HCT116 (cell line): ENCODE measurements around the gene SGSH. TPM values are rescaled to one million over a fixed set of nuclear protein-coding genes. Genes with fewer than 3 reads are reported as not detected.

Experiments
- ATAC-seq: fragments of 200-7000 bp; cut with Tn5 transposase; 2 replicates; pipeline ENCODE4 v1.9.1; 2020; ENCODE audit warnings: mild to moderate bottlenecking, moderate library complexity
- BruUV-seq: library from RNA; stranded (reverse); fragments of 400-500 nt; replicated peaks from 2 replicates; lab custom pipeline; 2021; lab: Mats Ljungman, UMichigan
- CTCF ChIA-PET: fragments of 300-600 bp; sonication (Branson Sonifier 250); formaldehyde crosslinking; loops from one replicate; lab custom pipeline; 2021; ENCODE audit warnings: antibody characterized with exemption; lab: Charles Lee
- POLR2A ChIA-PET: fragments of 300-600, 350-600 bp; sonication (Branson Sonifier 250); formaldehyde crosslinking; loops from one replicate; lab custom pipeline; 2021; ENCODE audit warnings: antibody characterized with exemption; lab: Charles Lee
- RAD21 ChIA-PET, 2 experiments: fragments of 300-600 bp; sonication (Branson Sonifier 250); formaldehyde crosslinking; loops; one replicate each; lab custom pipeline; 2023; ENCODE audit warnings: low total read pairs in 2 of 2; ENCODE audit not compliant: uncharacterized antibody in 2 of 2, unreplicated experiment in 2 of 2, low non-redundant PET in 1 of 2; lab: Charles Lee
- DNase-seq: peaks from one replicate; pipeline ENCODE4 v3.0.0-alpha.2; 2010; ENCODE audit warnings: low read depth, low spot score
- H2AFZ ChIP-seq: fragments of 200-600 bp; shearing (Covaris generic), sonication (generic); 2 replicates; pipeline ENCODE4 v1.6.1; 2017; ENCODE audit warnings: low read depth, mixed run types, mixed read lengths, antibody characterized with exemption, low read length; ENCODE audit not compliant: poor library complexity, severe bottlenecking
- H3K27ac ChIP-seq: 2 replicates; pipeline ENCODE4 v1.5.1; 2012; ENCODE audit warnings: low read depth, low read length
- H3K27me3 ChIP-seq: fragments of 200-600 bp; sonication (generic); 2 replicates; pipeline ENCODE4 v1.6.1; 2016; ENCODE audit warnings: mixed run types, low read length, mixed read lengths; ENCODE audit not compliant: insufficient read depth
- H3K36me3 ChIP-seq, 2 experiments: fragments of 200-500 bp in 1 of 2; fragments of 200-600 bp in 1 of 2; sonication (Bioruptor generic) in 1 of 2; sonication (generic) in 1 of 2; 2 replicates each; pipeline versions ENCODE4 v1.5.1 to v1.6.1; 2014 to 2016; ENCODE audit warnings: low read length in 2 of 2, inconsistent platforms in 1 of 2, mixed read lengths in 1 of 2, mixed run types in 1 of 2; ENCODE audit not compliant: insufficient read depth in 2 of 2, control insufficient read depth in 1 of 2
- H3K4me1 ChIP-seq, 2 experiments: fragments of 200-600 bp in 1 of 2; sonication (generic) in 1 of 2; 2 replicates each; pipeline versions ENCODE4 v1.5.1 to v1.6.1; 2012 to 2017; ENCODE audit warnings: low read length in 2 of 2, inconsistent platforms in 1 of 2, mild to moderate bottlenecking in 1 of 2, mixed read lengths in 1 of 2, mixed run types in 1 of 2, moderate library complexity in 1 of 2; ENCODE audit not compliant: insufficient read depth in 2 of 2, control insufficient read depth in 1 of 2
- H3K4me2 ChIP-seq: fragments of 200-600 bp; sonication (generic); 2 replicates; pipeline ENCODE4 v1.6.1; 2017; ENCODE audit warnings: mixed run types, low read length, mixed read lengths
- H3K4me3 ChIP-seq, 2 experiments: fragments of 200-600 bp in 1 of 2; sonication (generic) in 1 of 2; replicated peaks in 1 of 2; 2 replicates each; pipeline ENCODE4 v1.5.1; 2011 to 2016; ENCODE audit warnings: low read length in 2 of 2, control low read depth in 1 of 2, low read depth in 1 of 2, mild to moderate bottlenecking in 1 of 2, mixed read lengths in 1 of 2, mixed run types in 1 of 2
- H3K79me2 ChIP-seq: fragments of 200-600 bp; sonication (generic); 2 replicates; pipeline ENCODE4 v1.6.1; 2017; ENCODE audit warnings: mild to moderate bottlenecking, mixed run types, low read length, moderate library complexity, mixed read lengths; ENCODE audit not compliant: insufficient read depth
- H3K9ac ChIP-seq: fragments of 200-600 bp; sonication (generic); 2 replicates; pipeline ENCODE4 v1.6.1; 2016; ENCODE audit warnings: low read length, mixed read lengths
- H3K9me2 ChIP-seq: fragments of 200-600 bp; sonication (generic), shearing (Covaris generic); 2 replicates; pipeline ENCODE4 v1.6.1; 2017; ENCODE audit warnings: mixed run types, mild to moderate bottlenecking, moderate library complexity; ENCODE audit not compliant: insufficient read depth
- H3K9me3 ChIP-seq, 2 experiments: fragments of 200-500 bp in 1 of 2; fragments of 200-600 bp in 1 of 2; sonication (Bioruptor generic) in 1 of 2; sonication (generic) in 1 of 2; 2 replicates each; pipeline ENCODE4 v1.6.1; 2014 to 2017; ENCODE audit warnings: low read length in 2 of 2, mixed read lengths in 2 of 2, inconsistent platforms in 1 of 2, low read depth in 1 of 2, mild to moderate bottlenecking in 1 of 2, mixed run types in 1 of 2, moderate library complexity in 1 of 2; ENCODE audit not compliant: control insufficient read depth in 1 of 2, insufficient read depth in 1 of 2
- H4K20me1 ChIP-seq: fragments of 200-600 bp; sonication (generic), shearing (Covaris generic); 2 replicates; pipeline ENCODE4 v1.6.1; 2017; ENCODE audit warnings: mixed run types, mild to moderate bottlenecking, moderate library complexity; ENCODE audit not compliant: insufficient read depth
- CBX3 ChIP-seq: IDR thresholded peaks from 2 replicates; pipeline ENCODE4 v1.6.1; 2012; ENCODE audit warnings: low read depth
- CEBPB ChIP-seq: IDR thresholded peaks from 2 replicates; pipeline ENCODE4 v1.6.1; 2012; ENCODE audit warnings: low read depth
- EGR1 ChIP-seq: IDR thresholded peaks from 2 replicates; pipeline ENCODE4 v1.6.1; 2012; ENCODE audit warnings: low read depth
- ELF1 ChIP-seq: IDR thresholded peaks from 2 replicates; pipeline ENCODE4 v1.6.1; 2012; ENCODE audit warnings: low read depth, borderline replicate concordance
- EZH2 ChIP-seq: fragments of 200-600 bp; sonication (generic); IDR thresholded peaks from 2 replicates; pipeline ENCODE4 v1.6.1; 2017; ENCODE audit warnings: antibody characterized with exemption, mixed run types
- EZH2phosphoT487 ChIP-seq: fragments of 200-600 bp; IDR thresholded peaks from 2 replicates; pipeline ENCODE4 v1.6.1; 2018; ENCODE audit warnings: antibody characterized with exemption, borderline replicate concordance
- FOSL1 ChIP-seq: IDR thresholded peaks from 2 replicates; pipeline ENCODE4 v1.6.1; 2012; ENCODE audit warnings: low read depth
- JUND ChIP-seq: IDR thresholded peaks from 2 replicates; pipeline ENCODE4 v1.6.1; 2012
- POLR2A ChIP-seq: IDR thresholded peaks from 2 replicates; pipeline ENCODE4 v1.7.0; 2011; ENCODE audit warnings: borderline replicate concordance; ENCODE audit not compliant: insufficient read depth, insufficient read length; ENCODE audit errors: extremely low read depth
- POLR2AphosphoS5 ChIP-seq: IDR thresholded peaks from 2 replicates; pipeline ENCODE4 v1.6.1; 2011; ENCODE audit warnings: mild to moderate bottlenecking, low read depth, low read length, moderate library complexity
- RAD21 ChIP-seq: IDR thresholded peaks from 2 replicates; pipeline ENCODE4 v1.6.1; 2012; ENCODE audit warnings: low read depth, mild to moderate bottlenecking
- REST ChIP-seq: IDR thresholded peaks from 2 replicates; pipeline ENCODE4 v1.6.1; 2012; ENCODE audit warnings: low read depth
- SIN3A ChIP-seq: IDR thresholded peaks from 2 replicates; pipeline ENCODE4 v1.6.1; 2012; ENCODE audit warnings: low read depth
- SP1 ChIP-seq: IDR thresholded peaks from 2 replicates; pipeline ENCODE4 v1.6.1; 2012; ENCODE audit warnings: low read depth
- SRF ChIP-seq: IDR thresholded peaks from 2 replicates; pipeline ENCODE4 v1.6.1; 2012; ENCODE audit warnings: low read depth
- YY1 ChIP-seq: IDR thresholded peaks from 2 replicates; pipeline ENCODE4 v1.6.1; 2011; ENCODE audit warnings: low read length, low read depth, moderate library complexity, mild to moderate bottlenecking; ENCODE audit not compliant: insufficient replicate concordance; ENCODE audit errors: extremely low read depth
- ZFX ChIP-seq: fragments of 450-650 bp; IDR thresholded peaks from 2 replicates; pipeline ENCODE4 v1.6.1; 2017
- ZNF274 ChIP-seq: fragments of 200-500 bp; sonication (Bioruptor generic); IDR thresholded peaks from 2 replicates; pipeline ENCODE4 v1.6.1; 2014; ENCODE audit warnings: mild to moderate bottlenecking, low read depth, low read length, inconsistent platforms
- intact Hi-C: fragments of 100-400 bp; cut with micrococcal nuclease; formaldehyde crosslinking; loops from 2 replicates; pipeline ENCODE4 v1.10.0; 2022
- total RNA-seq: library from RNA; stranded (reverse); gene quantifications from one replicate; pipeline ENCODE4 v1.2.1, GENCODE V29; 2021; ENCODE audit not compliant: unreplicated experiment
- TF ChIP-seq, protein P1 (sequence below): IDR thresholded peaks from 2 replicates; pipeline ENCODE4 v1.6.1; 2012
- TF ChIP-seq, protein P2 (sequence below): IDR thresholded peaks from 2 replicates; pipeline ENCODE4 v1.6.1; 2012
- TF ChIP-seq, protein P3 (sequence below), 3 experiments: fragments of 200-600 bp in 1 of 3; sonication (generic) in 1 of 3; IDR thresholded peaks in 2 of 3; conservative IDR thresholded peaks in 1 of 3; 2 replicates each; pipeline ENCODE4 v1.5.1; 2012 to 2017; ENCODE audit warnings: low read depth in 2 of 3, low read length in 2 of 3, antibody characterized with exemption in 1 of 3, borderline replicate concordance in 1 of 3, control low read depth in 1 of 3, mild to moderate bottlenecking in 1 of 3, mixed read lengths in 1 of 3, mixed run types in 1 of 3, moderate library complexity in 1 of 3; ENCODE audit not compliant: insufficient read depth in 1 of 3

Gene SGSH
- total RNA-seq, 1 experiment from 2014 or later = 34.4 TPM

DNA sequence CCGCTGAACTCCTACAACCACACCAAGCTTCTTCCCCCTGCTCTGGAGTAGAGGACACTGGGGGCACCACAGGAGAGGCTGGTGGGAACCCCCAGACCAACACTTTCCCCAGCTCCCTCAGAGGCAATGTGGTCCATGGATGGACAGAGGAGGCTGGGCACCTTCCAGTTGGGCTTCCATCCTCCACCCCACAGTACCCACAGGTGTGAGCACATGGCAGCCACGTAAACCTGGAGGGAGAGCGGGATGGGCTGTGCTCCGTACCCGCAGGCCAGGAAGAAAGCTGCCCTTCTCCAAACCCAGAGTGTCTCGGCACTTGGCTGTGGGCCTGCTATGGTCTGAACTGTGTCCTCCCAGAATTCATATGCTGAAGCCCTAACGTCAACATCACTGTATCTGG, 1.7 kb downstream of the SGSH start (continued):
- TF ChIP-seq POLR2AphosphoS5 (no peak), EGR1 (no peak), ZFX (no peak), ZNF274 (no peak)
- TF ChIP-seq, protein P1, sequence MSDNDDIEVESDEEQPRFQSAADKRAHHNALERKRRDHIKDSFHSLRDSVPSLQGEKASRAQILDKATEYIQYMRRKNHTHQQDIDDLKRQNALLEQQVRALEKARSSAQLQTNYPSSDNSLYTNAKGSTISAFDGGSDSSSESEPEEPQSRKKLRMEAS = no peak
- TF ChIP-seq, protein P2, sequence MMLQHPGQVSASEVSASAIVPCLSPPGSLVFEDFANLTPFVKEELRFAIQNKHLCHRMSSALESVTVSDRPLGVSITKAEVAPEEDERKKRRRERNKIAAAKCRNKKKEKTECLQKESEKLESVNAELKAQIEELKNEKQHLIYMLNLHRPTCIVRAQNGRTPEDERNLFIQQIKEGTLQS = no peak

DNA sequence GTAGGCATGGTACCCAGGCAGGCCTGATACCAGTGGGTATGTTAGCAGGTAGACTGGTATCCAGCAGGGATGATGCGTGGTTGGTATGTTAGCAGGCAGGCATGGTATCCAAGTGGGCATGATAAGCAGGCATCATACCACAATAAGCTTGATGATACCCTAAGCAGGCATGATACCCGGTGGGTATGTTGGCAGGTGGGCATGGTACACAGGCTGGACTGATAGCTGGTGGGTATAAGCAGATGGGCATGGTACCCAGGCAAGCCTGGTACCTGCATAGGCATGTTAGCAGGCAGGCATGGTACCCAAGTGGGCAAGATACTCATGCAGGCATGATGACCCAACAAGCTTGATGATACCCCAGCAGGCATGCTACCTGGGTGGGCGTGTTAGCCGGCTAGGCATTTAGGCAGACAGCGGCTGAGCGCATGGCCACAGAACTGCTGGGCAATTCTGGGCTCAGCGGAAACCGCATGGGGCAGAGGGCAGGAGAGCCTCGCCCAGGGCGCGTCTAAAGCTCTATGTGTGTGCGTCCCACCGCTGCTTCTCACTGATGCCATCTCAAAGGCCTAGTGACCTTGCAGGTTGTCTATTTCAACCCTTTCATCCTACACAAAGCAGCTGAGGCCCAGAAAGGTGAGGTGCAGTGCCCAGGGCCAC, 2.3 kb downstream of the SGSH start:
- H3K4me3 ChIP-seq = no peak overlapping the region
- H3K79me2 ChIP-seq = peaks cover 17% of the 10 kb centered on the region
- H3K9me3 ChIP-seq = no peaks in the 10 kb centered on the region
- H3K27me3 ChIP-seq = no peaks in the 10 kb centered on the region
- ATAC-seq (no peak), DNase-seq (no peak)
- CTCF ChIA-PET = no interaction called here
- no peaks in the 10 kb centered on the region for H4K20me1 ChIP-seq
- H3K9ac ChIP-seq = no peak overlapping the region
- H3K36me3 ChIP-seq = peaks cover 3 to 16% of the 10 kb centered on the region in 2 experiments; a peak in 2 of 4 replicates
- H3K4me2 ChIP-seq = no peak overlapping the region
- H3K4me1 ChIP-seq = peaks cover 8 to 15% of the 10 kb centered on the region in 2 experiments; a peak in 3 of 4 replicates
- H3K27ac ChIP-seq = no peak overlapping the region; the same call in 1 of the 2 replicates
- BruUV-seq = no TSS peak
- no peaks in the 10 kb centered on the region for H3K9me2 ChIP-seq
- POLR2A ChIA-PET = no interaction called here
- H2AFZ ChIP-seq = no peak overlapping the region
- RAD21 ChIA-PET = no interaction called here
- intact Hi-C loops = no loop called here
- TF ChIP-seq SRF (no peak), SIN3A (no peak), POLR2A (no peak), CEBPB (no peak), POLR2AphosphoS5 (no peak), EGR1 (no peak), EZH2phosphoT487 (no peak), JUND (no peak), RAD21 (no peak), YY1 (no peak), ELF1 (no peak), EZH2 (no peak), REST (no peak), ZFX (no peak), SP1 (no peak), CBX3 (no peak), FOSL1 (no peak)
- TF ChIP-seq, protein P3, sequence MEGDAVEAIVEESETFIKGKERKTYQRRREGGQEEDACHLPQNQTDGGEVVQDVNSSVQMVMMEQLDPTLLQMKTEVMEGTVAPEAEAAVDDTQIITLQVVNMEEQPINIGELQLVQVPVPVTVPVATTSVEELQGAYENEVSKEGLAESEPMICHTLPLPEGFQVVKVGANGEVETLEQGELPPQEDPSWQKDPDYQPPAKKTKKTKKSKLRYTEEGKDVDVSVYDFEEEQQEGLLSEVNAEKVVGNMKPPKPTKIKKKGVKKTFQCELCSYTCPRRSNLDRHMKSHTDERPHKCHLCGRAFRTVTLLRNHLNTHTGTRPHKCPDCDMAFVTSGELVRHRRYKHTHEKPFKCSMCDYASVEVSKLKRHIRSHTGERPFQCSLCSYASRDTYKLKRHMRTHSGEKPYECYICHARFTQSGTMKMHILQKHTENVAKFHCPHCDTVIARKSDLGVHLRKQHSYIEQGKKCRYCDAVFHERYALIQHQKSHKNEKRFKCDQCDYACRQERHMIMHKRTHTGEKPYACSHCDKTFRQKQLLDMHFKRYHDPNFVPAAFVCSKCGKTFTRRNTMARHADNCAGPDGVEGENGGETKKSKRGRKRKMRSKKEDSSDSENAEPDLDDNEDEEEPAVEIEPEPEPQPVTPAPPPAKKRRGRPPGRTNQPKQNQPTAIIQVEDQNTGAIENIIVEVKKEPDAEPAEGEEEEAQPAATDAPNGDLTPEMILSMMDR (IDR thresholded peaks at IDR 0.05 in 2 of 3, conservative IDR thresholded peaks at IDR 0.05 in 1 of 3; ENCODE audit: borderline replicate concordance in 1 of 3, insufficient read depth in 1 of 3, low read depth in 2 of 3, low read length in 2 of 3) = no peak
- TF ChIP-seq, protein P1 = no peak
